ENCODE measurements around the gene CHRM2. TPM values are rescaled to one million over a fixed set of nuclear protein-coding genes. Genes with fewer than 3 reads are reported as not detected.

Gene CHRM2
- total RNA-seq, 2 experiments from 2014 or later = not detected

GRCh38 chr7:137003086-137003485 is 134.6 kb downstream of the CHRM2 start:
- CTCF ChIA-PET = no interaction called here
- DNase-seq = no peak
- Histone ChIP-seq H3K9me3 (ENCODE audit: control insufficient read depth in 1 of 2, insufficient read depth in 1 of 2, low read length in 2 of 2) (no peaks in the 10 kb centered on the region), H3K27ac (ENCODE audit: low read depth in 1 of 2, low read length in 2 of 2) (no peak overlapping the region), H3K4me1 (ENCODE audit: insufficient read depth, low read length) (no peaks in the 10 kb centered on the region), H3K4me3 (ENCODE audit: low read length) (no peak overlapping the region), H3K36me3 (ENCODE audit: insufficient read depth, low read length) (no peaks in the 10 kb centered on the region), H3K27me3 (ENCODE audit: control insufficient read depth in 1 of 2, insufficient read depth in 2 of 2, low read length in 2 of 2) (no peaks in the 10 kb centered on the region)
- Mint-ChIP-seq H3K36me3 (ENCODE audit: low read depth) (no peaks in the 10 kb centered on the region), H3K27ac (no peak overlapping the region), H3K4me3 (no peak overlapping the region), H3K4me1 (ENCODE audit: low read depth) (no peaks in the 10 kb centered on the region), H3K9me3 (peaks cover 4% of the 10 kb centered on the region), H3K27me3 (no peaks in the 10 kb centered on the region)
- no peak for TF ChIP-seq CTCF (IDR thresholded peaks at IDR 0.05)
- intact Hi-C loops (cut with DNase I, micrococcal nuclease) = no loop called here
- ATAC-seq (ENCODE audit: poor library complexity) = no peak
- POLR2A ChIA-PET = no interaction called here

GRCh38 chr7:137003566-137003965 is 135.1 kb downstream of the CHRM2 start:
- peaks cover 3% of the 10 kb centered on the region for H3K9me3 Mint-ChIP-seq
- no peaks in the 10 kb centered on the region for H3K36me3 ChIP-seq (ENCODE audit: insufficient read depth, low read length)

GRCh38 chr7:137005873-137006272 is 137.4 kb downstream of the CHRM2 start:
- POLR2A ChIA-PET = no interaction called here

More at GRCh38 chr7:137003566-137003965, 135.1 kb downstream of the CHRM2 start:
- no peak overlapping the region for H3K27ac ChIP-seq (ENCODE audit: low read depth in 1 of 2, low read length in 2 of 2)
- DNase-seq (no peak), ATAC-seq (ENCODE audit: poor library complexity) (no peak)
- intact Hi-C loops (cut with DNase I, micrococcal nuclease) = no loop called here
- ChIA-PET CTCF (no interaction called here), POLR2A (no interaction called here)
- H3K4me1 ChIP-seq (ENCODE audit: insufficient read depth, low read length) = no peaks in the 10 kb centered on the region
- no peak for TF ChIP-seq CTCF (IDR thresholded peaks at IDR 0.05)
- H3K27me3 ChIP-seq (ENCODE audit: control insufficient read depth in 1 of 2, insufficient read depth in 2 of 2, low read length in 2 of 2) = no peaks in the 10 kb centered on the region
- Mint-ChIP-seq H3K36me3 (ENCODE audit: low read depth) (no peaks in the 10 kb centered on the region), H3K27ac (no peak overlapping the region), H3K4me3 (no peak overlapping the region), H3K4me1 (ENCODE audit: low read depth) (no peaks in the 10 kb centered on the region), H3K27me3 (no peaks in the 10 kb centered on the region)
- H3K4me3 ChIP-seq (ENCODE audit: low read length) = no peak overlapping the region
- H3K9me3 ChIP-seq (ENCODE audit: control insufficient read depth in 1 of 2, insufficient read depth in 1 of 2, low read length in 2 of 2) = no peaks in the 10 kb centered on the region

More at GRCh38 chr7:137005873-137006272, 137.4 kb downstream of the CHRM2 start:
- Mint-ChIP-seq H3K36me3 (ENCODE audit: low read depth) (no peaks in the 10 kb centered on the region), H3K27ac (no peak overlapping the region), H3K4me3 (no peak overlapping the region), H3K9me3 (peaks cover 3% of the 10 kb centered on the region), H3K4me1 (ENCODE audit: low read depth) (no peaks in the 10 kb centered on the region), H3K27me3 (no peaks in the 10 kb centered on the region)
- CTCF ChIA-PET = no interaction called here
- no peak for ATAC-seq (ENCODE audit: poor library complexity)
- no peak overlapping the region for H3K4me3 ChIP-seq (ENCODE audit: low read length)
- no peaks in the 10 kb centered on the region for H3K9me3 ChIP-seq (ENCODE audit: control insufficient read depth in 1 of 2, insufficient read depth in 1 of 2, low read length in 2 of 2)
- no peak for TF ChIP-seq CTCF (IDR thresholded peaks at IDR 0.05)
- H3K27ac ChIP-seq (ENCODE audit: low read depth in 1 of 2, low read length in 2 of 2) = no peak overlapping the region
- H3K27me3 ChIP-seq (ENCODE audit: control insufficient read depth in 1 of 2, insufficient read depth in 2 of 2, low read length in 2 of 2) = no peaks in the 10 kb centered on the region
- H3K36me3 ChIP-seq (ENCODE audit: insufficient read depth, low read length) = no peaks in the 10 kb centered on the region
- intact Hi-C loops (cut with DNase I, micrococcal nuclease) = no loop called here
- H3K4me1 ChIP-seq (ENCODE audit: insufficient read depth, low read length) = no peaks in the 10 kb centered on the region
- no peak for DNase-seq
